ENCODE measurements around the gene USH2A.

Gene USH2A

GRCh38 chr1:215679231-215679630, 744.0 kb downstream of the USH2A start:
- no peak for DNase-seq

GRCh38 chr1:215677112-215677511, 746.1 kb downstream of the USH2A start:
- no peak for DNase-seq

- no peak for DNase-seq
These were observed 749.3 kb downstream of the USH2A start for GRCh38 chr1:215673943-215674342.

- no peak for DNase-seq
These were observed 750.8 kb downstream of the USH2A start for GRCh38 chr1:215672482-215672881.

GRCh38 chr1:215669806-215670491, 753.3 kb downstream of the USH2A start:
- no peak for DNase-seq

- no peak for DNase-seq
These were observed 755.5 kb downstream of the USH2A start for GRCh38 chr1:215667761-215668160.

GRCh38 chr1:215665215-215665614, 758.0 kb downstream of the USH2A start:
- no peak for DNase-seq

GRCh38 chr1:215661033-215661432, 762.2 kb downstream of the USH2A start:
- DNase-seq = no peak

- DNase-seq = no peak
These were observed 763.0 kb downstream of the USH2A start for GRCh38 chr1:215660259-215660658.

GRCh38 chr1:215657047-215657446, 766.2 kb downstream of the USH2A start:
- no peak for DNase-seq

- DNase-seq = no peak
These were observed 770.9 kb downstream of the USH2A start for GRCh38 chr1:215652371-215652770.

- DNase-seq = no peak
These were observed 771.4 kb downstream of the USH2A start for GRCh38 chr1:215651867-215652266.

GRCh38 chr1:215650446-215651149, 772.6 kb downstream of the USH2A start:
- DNase-seq = no peak

- DNase-seq = no peak
These were observed 774.3 kb downstream of the USH2A start for GRCh38 chr1:215648957-215649356.

- no peak for DNase-seq
These were observed 775.5 kb downstream of the USH2A start for GRCh38 chr1:215647738-215648137.

- no peak for DNase-seq
These were observed 777.4 kb downstream of the USH2A start for GRCh38 chr1:215645861-215646260.

GRCh38 chr1:215645182-215645581, 778.1 kb downstream of the USH2A start:
- DNase-seq = no peak

GRCh38 chr1:215643592-215644321, 779.5 kb downstream of the USH2A start:
- no peak for DNase-seq

- no peak for DNase-seq
These were observed 782.7 kb downstream of the USH2A start for GRCh38 chr1:215640429-215641148.

- no peak for DNase-seq
These were observed 786.1 kb downstream of the USH2A start for GRCh38 chr1:215637041-215637573.

- DNase-seq = no peak
These were observed 786.8 kb downstream of the USH2A start for GRCh38 chr1:215636258-215636965.

- DNase-seq = no peak
These were observed 787.4 kb downstream of the USH2A start for GRCh38 chr1:215635827-215636226.

Data from activated CD8-positive, alpha-beta memory T cell treated with anti-CD3 and anti-CD28 coated beads, Interleukin-2, amount 50 U/mL, for 4 hours (primary cell).